Peyer's patch (tissue), 4 donors: ENCODE data around the gene ALDOC.

Experiments used
- CTCF ChIP-seq, 6 experiments: fragments of 450-650 bp in 4 of 6; fragments of 200-600 bp in 2 of 6; sonication (generic) in 1 of 6; IDR thresholded peaks; one replicate each; pipeline ENCODE4 v1.5.1; 2017 to 2019; ENCODE audit warnings: antibody characterized with exemption in 6 of 6, mild to moderate bottlenecking in 3 of 6, moderate library complexity in 1 of 6
- POLR2A ChIP-seq, 2 donors: fragments of 450-650 bp; IDR thresholded peaks; one replicate each; pipeline ENCODE4 v1.5.1; 2017; ENCODE audit warnings: antibody characterized with exemption in 2 of 2, mild to moderate bottlenecking in 2 of 2, moderate library complexity in 2 of 2

DNA sequence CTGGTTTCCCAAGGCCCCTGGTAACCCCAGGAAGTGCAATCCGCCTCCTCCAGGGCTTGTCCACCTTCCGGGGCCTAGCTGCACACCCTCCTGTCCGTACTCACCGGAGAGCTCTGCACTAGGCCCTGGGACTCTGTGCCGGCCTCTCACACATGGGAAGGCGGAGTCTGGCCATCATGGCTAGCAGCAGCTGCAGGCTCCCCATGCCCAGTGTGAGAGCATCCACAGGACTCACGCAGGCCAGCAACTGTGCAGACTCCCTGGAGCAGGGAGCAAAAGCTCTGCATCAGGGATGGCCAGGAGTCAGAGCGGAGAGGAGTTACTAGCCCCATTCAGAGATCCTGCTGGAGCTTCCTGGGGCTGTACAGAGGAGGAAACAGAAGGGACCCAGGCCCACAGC, 50.3 kb downstream of the ALDOC start:
- TF ChIP-seq CTCF (IDR thresholded peaks at IDR 0.05) (no peak), POLR2A (IDR thresholded peaks at IDR 0.05) (no peak)
